HG03354 (cell line): ENCODE results near the gene KRTAP9-6.

Experiments used
- ATAC-seq: cut with Tn5 transposase; IDR thresholded peaks from one replicate; pipeline ENCODE4 v1.9.1; 2021; ENCODE audit warnings: mild to moderate bottlenecking; ENCODE audit not compliant: unreplicated experiment, poor library complexity, severe bottlenecking

Gene KRTAP9-6

DNA sequence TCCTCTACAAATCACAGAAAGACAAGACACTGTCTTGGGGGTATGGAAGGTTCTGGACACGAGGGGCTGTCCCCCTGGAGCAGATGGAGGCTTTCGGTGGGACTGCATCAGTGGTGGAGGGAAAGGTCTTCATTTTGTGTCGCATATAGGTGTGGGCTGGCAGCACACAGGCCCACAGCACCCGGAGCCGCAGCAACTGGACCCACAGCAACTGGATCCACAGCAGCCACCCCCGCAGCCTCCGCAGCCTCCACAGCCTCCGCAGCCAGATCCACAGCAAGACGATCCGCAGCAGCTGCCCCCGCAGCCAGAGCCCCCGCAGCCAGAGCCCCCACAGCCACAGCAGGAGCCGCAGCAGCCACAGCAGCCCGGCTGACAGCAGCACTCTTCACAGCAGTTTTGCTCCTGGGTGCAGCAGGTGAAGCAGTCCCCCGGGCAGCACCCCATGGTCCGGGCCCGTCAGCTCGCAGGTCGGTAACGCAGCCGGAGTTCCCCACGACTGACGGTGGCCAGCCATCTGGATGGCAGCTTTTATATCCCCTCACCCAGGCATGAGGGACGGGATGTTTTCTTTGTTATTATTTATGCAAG lies 50.1 kb downstream of the KRTAP9-6 start, which contains the start of gene KRTAP17-1:
Gene KRTAP17-1, minus strand, starts transcription at position 507 of the 591 bp plus-strand sequence. Its CDS starts 60 bp downstream, at position 447.
- no peak for ATAC-seq
